ENCODE data around the gene LTO1. TPM values are rescaled to one million over a fixed set of nuclear protein-coding genes. Genes with fewer than 3 reads are reported as not detected.

Gene LTO1
- total and polyA plus RNA-seq, 2 of the 13 experiments (the other 11 are each of a cell fraction or from before 2014, with no cell fraction given), result 11.8 to 15.0 TPM

DNA sequence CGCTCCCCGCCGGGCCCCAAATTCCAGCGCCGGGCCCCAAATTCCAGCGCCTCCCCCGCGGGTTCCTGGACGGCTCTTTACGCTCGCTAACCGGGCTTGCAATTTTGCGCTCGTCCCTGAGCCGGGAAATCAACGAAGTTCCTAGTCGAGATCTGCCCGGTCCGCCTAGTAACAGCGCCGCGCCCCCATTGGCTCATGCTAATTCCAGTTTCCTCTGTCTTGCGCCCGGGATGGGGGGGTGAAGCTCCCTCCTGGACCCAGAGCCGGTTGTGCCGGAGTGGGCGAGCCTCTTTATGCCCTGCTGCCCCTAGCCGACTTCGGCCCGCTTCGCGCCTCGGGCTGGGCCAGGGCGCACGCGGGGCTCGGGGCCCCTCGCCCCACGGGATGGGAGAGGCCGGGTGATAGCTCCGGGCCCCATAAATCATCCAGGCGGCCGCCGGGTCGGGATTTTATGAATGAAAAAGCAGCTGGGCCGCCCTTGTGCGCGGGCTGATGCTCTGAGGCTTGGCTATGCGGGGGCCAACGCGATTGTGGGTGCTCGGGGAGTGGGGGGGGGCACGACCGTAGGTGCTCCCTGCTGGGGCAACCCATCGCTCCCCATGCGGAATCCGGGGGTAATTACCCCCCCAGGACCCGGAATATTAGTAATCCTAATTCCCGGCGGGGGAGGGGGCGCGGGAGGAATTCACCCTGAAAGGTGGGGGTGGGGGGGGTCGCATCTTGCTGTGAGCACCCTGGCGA is 36.0 kb downstream of the LTO1 start (continued):
- TF ChIP-seq CTCF (CRISPR knock-in tag; IDR thresholded peaks at IDR 0.05) (no peak; the same call in 1 of the 2 replicates), SATB2 (CRISPR knock-in tag; IDR thresholded peaks at IDR 0.05) (no peak), SPEN (CRISPR knock-in tag; IDR thresholded peaks at IDR 0.05; ENCODE audit: low read depth) (no peak), CBX1 (IDR thresholded peaks at IDR 0.05; ENCODE audit: low read depth) (no peak), HNRNPH1 (optimal IDR thresholded peaks at IDR 0.05; ENCODE audit: low read depth, low read length) (no peak), MAF1 (CRISPR knock-in tag; IDR thresholded peaks at IDR 0.05; ENCODE audit: borderline replicate concordance) (no peak), TAF1 (CRISPR knock-in tag; IDR thresholded peaks at IDR 0.05) (peak; percentile 52; the same call in 1 of the 2 replicates), KLF12 (CRISPR knock-in tag; IDR thresholded peaks at IDR 0.05; ENCODE audit: borderline replicate concordance) (peak; percentile 52; the same call in 1 of the 2 replicates), SMYD3 (CRISPR knock-in tag; IDR thresholded peaks at IDR 0.05) (no peak), TEAD2 (CRISPR knock-in tag; IDR thresholded peaks at IDR 0.05) (no peak), POLR2AphosphoS2 (IDR thresholded peaks at IDR 0.05; ENCODE audit: low read depth, low read length) (no peak)
- TF ChIP-seq, protein P1, sequence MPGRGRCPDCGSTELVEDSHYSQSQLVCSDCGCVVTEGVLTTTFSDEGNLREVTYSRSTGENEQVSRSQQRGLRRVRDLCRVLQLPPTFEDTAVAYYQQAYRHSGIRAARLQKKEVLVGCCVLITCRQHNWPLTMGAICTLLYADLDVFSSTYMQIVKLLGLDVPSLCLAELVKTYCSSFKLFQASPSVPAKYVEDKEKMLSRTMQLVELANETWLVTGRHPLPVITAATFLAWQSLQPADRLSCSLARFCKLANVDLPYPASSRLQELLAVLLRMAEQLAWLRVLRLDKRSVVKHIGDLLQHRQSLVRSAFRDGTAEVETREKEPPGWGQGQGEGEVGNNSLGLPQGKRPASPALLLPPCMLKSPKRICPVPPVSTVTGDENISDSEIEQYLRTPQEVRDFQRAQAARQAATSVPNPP (CRISPR knock-in tag; IDR thresholded peaks at IDR 0.05), result no peak
- TF ChIP-seq, protein P2, sequence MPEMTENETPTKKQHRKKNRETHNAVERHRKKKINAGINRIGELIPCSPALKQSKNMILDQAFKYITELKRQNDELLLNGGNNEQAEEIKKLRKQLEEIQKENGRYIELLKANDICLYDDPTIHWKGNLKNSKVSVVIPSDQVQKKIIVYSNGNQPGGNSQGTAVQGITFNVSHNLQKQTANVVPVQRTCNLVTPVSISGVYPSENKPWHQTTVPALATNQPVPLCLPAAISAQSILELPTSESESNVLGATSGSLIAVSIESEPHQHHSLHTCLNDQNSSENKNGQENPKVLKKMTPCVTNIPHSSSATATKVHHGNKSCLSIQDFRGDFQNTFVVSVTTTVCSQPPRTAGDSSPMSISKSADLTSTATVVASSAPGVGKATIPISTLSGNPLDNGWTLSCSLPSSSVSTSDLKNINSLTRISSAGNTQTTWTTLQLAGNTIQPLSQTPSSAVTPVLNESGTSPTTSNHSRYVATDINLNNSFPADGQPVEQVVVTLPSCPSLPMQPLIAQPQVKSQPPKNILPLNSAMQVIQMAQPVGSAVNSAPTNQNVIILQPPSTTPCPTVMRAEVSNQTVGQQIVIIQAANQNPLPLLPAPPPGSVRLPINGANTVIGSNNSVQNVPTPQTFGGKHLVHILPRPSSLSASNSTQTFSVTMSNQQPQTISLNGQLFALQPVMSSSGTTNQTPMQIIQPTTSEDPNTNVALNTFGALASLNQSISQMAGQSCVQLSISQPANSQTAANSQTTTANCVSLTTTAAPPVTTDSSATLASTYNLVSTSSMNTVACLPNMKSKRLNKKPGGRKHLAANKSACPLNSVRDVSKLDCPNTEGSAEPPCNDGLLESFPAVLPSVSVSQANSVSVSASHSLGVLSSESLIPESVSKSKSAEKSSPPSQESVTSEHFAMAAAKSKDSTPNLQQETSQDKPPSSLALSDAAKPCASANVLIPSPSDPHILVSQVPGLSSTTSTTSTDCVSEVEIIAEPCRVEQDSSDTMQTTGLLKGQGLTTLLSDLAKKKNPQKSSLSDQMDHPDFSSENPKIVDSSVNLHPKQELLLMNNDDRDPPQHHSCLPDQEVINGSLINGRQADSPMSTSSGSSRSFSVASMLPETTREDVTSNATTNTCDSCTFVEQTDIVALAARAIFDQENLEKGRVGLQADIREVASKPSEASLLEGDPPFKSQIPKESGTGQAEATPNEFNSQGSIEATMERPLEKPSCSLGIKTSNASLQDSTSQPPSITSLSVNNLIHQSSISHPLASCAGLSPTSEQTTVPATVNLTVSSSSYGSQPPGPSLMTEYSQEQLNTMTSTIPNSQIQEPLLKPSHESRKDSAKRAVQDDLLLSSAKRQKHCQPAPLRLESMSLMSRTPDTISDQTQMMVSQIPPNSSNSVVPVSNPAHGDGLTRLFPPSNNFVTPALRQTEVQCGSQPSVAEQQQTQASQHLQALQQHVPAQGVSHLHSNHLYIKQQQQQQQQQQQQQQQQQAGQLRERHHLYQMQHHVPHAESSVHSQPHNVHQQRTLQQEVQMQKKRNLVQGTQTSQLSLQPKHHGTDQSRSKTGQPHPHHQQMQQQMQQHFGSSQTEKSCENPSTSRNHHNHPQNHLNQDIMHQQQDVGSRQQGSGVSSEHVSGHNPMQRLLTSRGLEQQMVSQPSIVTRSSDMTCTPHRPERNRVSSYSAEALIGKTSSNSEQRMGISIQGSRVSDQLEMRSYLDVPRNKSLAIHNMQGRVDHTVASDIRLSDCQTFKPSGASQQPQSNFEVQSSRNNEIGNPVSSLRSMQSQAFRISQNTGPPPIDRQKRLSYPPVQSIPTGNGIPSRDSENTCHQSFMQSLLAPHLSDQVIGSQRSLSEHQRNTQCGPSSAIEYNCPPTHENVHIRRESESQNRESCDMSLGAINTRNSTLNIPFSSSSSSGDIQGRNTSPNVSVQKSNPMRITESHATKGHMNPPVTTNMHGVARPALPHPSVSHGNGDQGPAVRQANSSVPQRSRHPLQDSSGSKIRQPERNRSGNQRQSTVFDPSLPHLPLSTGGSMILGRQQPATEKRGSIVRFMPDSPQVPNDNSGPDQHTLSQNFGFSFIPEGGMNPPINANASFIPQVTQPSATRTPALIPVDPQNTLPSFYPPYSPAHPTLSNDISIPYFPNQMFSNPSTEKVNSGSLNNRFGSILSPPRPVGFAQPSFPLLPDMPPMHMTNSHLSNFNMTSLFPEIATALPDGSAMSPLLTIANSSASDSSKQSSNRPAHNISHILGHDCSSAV (CRISPR knock-in tag; IDR thresholded peaks at IDR 0.05; ENCODE audit: borderline replicate concordance), result no peak
- TF ChIP-seq, protein P3, sequence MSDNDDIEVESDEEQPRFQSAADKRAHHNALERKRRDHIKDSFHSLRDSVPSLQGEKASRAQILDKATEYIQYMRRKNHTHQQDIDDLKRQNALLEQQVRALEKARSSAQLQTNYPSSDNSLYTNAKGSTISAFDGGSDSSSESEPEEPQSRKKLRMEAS (IDR thresholded peaks at IDR 0.05), result peak; percentile 68; the same call in 1 of the 2 replicates
- TF ChIP-seq, protein P4, sequence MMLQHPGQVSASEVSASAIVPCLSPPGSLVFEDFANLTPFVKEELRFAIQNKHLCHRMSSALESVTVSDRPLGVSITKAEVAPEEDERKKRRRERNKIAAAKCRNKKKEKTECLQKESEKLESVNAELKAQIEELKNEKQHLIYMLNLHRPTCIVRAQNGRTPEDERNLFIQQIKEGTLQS (CRISPR knock-in tag; IDR thresholded peaks at IDR 0.05), result no peak
- TF ChIP-seq, protein P5, sequence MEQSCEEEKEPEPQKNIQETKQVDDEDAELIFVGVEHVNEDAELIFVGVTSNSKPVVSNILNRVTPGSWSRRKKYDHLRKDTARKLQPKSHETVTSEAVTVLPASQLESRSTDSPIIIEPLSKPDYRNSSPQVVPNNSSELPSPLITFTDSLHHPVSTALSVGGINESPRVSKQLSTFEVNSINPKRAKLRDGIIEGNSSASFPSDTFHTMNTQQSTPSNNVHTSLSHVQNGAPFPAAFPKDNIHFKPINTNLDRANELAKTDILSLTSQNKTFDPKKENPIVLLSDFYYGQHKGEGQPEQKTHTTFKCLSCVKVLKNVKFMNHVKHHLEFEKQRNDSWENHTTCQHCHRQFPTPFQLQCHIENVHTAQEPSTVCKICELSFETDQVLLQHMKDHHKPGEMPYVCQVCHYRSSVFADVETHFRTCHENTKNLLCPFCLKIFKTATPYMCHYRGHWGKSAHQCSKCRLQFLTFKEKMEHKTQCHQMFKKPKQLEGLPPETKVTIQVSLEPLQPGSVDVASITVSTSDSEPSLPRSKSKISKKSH (CRISPR knock-in tag; IDR thresholded peaks at IDR 0.05; ENCODE audit: borderline replicate concordance), result peak; percentile 49; the same call in 1 of the 2 replicates

Data from HepG2 (cell line).